ENCODE data around the gene PNPLA6. TPM values are rescaled to one million over a fixed set of nuclear protein-coding genes. Genes with fewer than 3 reads are reported as not detected.

Gene PNPLA6
- total RNA-seq, 1 experiment from 2014 or later: 176 TPM

DNA sequence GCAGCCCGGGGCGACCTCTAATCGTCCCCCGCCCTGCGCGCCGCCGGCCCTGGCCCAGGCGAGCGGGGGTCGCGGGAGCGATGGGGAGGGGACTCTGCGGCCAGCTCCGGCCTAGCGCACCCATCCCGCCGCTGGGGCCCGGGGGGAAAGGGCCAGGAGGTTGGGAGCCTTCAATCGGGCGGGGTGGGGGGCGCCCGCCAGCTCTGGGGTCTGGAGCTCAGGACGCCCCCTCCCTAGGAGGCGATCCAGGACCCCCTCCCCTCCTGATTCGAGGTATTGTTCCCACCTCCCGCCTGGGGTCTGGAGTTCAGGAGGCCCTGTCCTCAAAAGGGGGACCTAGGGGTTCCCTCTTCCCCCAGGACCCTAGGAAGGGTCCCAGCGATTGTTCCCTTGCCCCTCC lies 19.2 kb upstream of the PNPLA6 start:
- H3K4me1 ChIP-seq (ENCODE audit: control insufficient read depth, insufficient read depth, low read length): peaks cover 5% of the 10 kb centered on the region
- H3K27ac ChIP-seq (ENCODE audit: low read length): peak overlapping the region; percentile 64
- in situ Hi-C loops (cut with HindIII; ENCODE audit: low pct_unique_long_range_greater_than_20kb, low sequenced_read_pairs): no loop called here
- BruUV-seq (replicated peaks): no TSS peak
- no peaks in the 10 kb centered on the region for H3K36me3 ChIP-seq (ENCODE audit: control insufficient read depth, insufficient read depth, low read length)
- H3K9me3 ChIP-seq (ENCODE audit: control insufficient read depth, insufficient read depth, low read depth, low read length): no peaks in the 10 kb centered on the region
- TF ChIP-seq, protein P1, sequence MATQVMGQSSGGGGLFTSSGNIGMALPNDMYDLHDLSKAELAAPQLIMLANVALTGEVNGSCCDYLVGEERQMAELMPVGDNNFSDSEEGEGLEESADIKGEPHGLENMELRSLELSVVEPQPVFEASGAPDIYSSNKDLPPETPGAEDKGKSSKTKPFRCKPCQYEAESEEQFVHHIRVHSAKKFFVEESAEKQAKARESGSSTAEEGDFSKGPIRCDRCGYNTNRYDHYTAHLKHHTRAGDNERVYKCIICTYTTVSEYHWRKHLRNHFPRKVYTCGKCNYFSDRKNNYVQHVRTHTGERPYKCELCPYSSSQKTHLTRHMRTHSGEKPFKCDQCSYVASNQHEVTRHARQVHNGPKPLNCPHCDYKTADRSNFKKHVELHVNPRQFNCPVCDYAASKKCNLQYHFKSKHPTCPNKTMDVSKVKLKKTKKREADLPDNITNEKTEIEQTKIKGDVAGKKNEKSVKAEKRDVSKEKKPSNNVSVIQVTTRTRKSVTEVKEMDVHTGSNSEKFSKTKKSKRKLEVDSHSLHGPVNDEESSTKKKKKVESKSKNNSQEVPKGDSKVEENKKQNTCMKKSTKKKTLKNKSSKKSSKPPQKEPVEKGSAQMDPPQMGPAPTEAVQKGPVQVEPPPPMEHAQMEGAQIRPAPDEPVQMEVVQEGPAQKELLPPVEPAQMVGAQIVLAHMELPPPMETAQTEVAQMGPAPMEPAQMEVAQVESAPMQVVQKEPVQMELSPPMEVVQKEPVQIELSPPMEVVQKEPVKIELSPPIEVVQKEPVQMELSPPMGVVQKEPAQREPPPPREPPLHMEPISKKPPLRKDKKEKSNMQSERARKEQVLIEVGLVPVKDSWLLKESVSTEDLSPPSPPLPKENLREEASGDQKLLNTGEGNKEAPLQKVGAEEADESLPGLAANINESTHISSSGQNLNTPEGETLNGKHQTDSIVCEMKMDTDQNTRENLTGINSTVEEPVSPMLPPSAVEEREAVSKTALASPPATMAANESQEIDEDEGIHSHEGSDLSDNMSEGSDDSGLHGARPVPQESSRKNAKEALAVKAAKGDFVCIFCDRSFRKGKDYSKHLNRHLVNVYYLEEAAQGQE (IDR thresholded peaks at IDR 0.05; ENCODE audit: insufficient read depth in 1 of 2, low read depth in 2 of 2, low read length in 1 of 2): no peak
- POLR2A ChIA-PET: no interaction called here
- peak overlapping the region; percentile 44 to 55 for H3K4me3 ChIP-seq (ENCODE audit: low read depth in 2 of 2, low read length in 2 of 2)
- ATAC-seq (no peak), DNase-seq (ENCODE audit: low read depth, low spot score) (no peak)
- CTCF ChIA-PET: no interaction called here
- no peaks in the 10 kb centered on the region for H3K27me3 ChIP-seq (ENCODE audit: control insufficient read depth, insufficient read depth, low read length)
- intact Hi-C loops (cut with micrococcal nuclease; ENCODE audit: unreplicated experiment): no loop called here

DNA sequence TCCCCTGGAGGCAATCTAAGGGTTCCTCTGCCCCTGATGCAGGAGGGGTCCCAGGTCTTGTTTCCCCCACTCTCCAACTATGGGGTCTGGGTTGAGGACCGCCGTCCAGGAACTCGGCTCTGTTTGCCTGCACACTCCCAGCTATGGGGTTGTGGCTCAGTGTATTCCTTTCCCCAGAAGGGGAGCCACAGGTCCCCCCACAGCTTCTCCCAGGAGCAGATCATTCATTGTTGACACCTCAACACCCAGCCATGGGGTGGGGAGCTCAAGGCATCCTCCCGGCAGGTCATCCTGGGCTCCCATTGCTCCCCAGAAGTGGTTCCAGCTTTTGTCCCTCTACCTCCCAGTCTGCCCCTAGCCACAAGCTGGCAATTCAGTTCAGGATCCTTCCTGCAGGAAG lies 18.6 kb upstream of the PNPLA6 start:
- H3K27me3 ChIP-seq (ENCODE audit: control insufficient read depth, insufficient read depth, low read length): no peaks in the 10 kb centered on the region
- no TSS peak for BruUV-seq (replicated peaks)
- peak overlapping the region; percentile 44 to 55 for H3K4me3 ChIP-seq (ENCODE audit: low read depth in 2 of 2, low read length in 2 of 2)
- intact Hi-C loops (cut with micrococcal nuclease; ENCODE audit: unreplicated experiment) (no loop called here), in situ Hi-C loops (cut with HindIII; ENCODE audit: low pct_unique_long_range_greater_than_20kb, low sequenced_read_pairs) (no loop called here)
- H3K4me1 ChIP-seq (ENCODE audit: control insufficient read depth, insufficient read depth, low read length): peaks cover 5% of the 10 kb centered on the region
- ChIA-PET POLR2A (no interaction called here), CTCF (no interaction called here)
- no peak for TF ChIP-seq TCF7L2 (IDR thresholded peaks at IDR 0.05; ENCODE audit: low read depth, low read length)
- TF ChIP-seq POLR2AphosphoS5 (IDR thresholded peaks at IDR 0.05; ENCODE audit: low read depth, low read length): no peak
- TF ChIP-seq, protein P1 (IDR thresholded peaks at IDR 0.05; ENCODE audit: insufficient read depth in 1 of 2, low read depth in 2 of 2, low read length in 1 of 2): no peak
- no peak for TF ChIP-seq SIN3A (IDR thresholded peaks at IDR 0.05; ENCODE audit: borderline replicate concordance, insufficient read depth, low read depth, low read length)
- TF ChIP-seq, protein P2, sequence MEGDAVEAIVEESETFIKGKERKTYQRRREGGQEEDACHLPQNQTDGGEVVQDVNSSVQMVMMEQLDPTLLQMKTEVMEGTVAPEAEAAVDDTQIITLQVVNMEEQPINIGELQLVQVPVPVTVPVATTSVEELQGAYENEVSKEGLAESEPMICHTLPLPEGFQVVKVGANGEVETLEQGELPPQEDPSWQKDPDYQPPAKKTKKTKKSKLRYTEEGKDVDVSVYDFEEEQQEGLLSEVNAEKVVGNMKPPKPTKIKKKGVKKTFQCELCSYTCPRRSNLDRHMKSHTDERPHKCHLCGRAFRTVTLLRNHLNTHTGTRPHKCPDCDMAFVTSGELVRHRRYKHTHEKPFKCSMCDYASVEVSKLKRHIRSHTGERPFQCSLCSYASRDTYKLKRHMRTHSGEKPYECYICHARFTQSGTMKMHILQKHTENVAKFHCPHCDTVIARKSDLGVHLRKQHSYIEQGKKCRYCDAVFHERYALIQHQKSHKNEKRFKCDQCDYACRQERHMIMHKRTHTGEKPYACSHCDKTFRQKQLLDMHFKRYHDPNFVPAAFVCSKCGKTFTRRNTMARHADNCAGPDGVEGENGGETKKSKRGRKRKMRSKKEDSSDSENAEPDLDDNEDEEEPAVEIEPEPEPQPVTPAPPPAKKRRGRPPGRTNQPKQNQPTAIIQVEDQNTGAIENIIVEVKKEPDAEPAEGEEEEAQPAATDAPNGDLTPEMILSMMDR (IDR thresholded peaks at IDR 0.05): no peak
- H3K27ac ChIP-seq (ENCODE audit: low read length): peak overlapping the region; percentile 64
- no peaks in the 10 kb centered on the region for H3K36me3 ChIP-seq (ENCODE audit: control insufficient read depth, insufficient read depth, low read length)
- no peak for DNase-seq (ENCODE audit: low read depth, low spot score)
- H3K9me3 ChIP-seq (ENCODE audit: control insufficient read depth, insufficient read depth, low read depth, low read length): no peaks in the 10 kb centered on the region
- no peak for ATAC-seq

All from Panc1 (cell line).